COLO668 (cell line): ENCODE measurements around the gene NFATC1.

Experiments used
- DNase-seq: peaks from one replicate; lab custom pipeline; 2025; ENCODE audit not compliant: unreplicated experiment; lab: John Stamatoyannopoulos, UW

The NFATC1 gene

GRCh38 chr18:79388043-79388442, 7.7 kb upstream of the NFATC1 start:
- DNase-seq = no peak

GRCh38 chr18:79389689-79390088, 6.0 kb upstream of the NFATC1 start:
- DNase-seq = no peak

GRCh38 chr18:79392226-79392625, 3.5 kb upstream of the NFATC1 start:
- DNase-seq = no peak

DNA sequence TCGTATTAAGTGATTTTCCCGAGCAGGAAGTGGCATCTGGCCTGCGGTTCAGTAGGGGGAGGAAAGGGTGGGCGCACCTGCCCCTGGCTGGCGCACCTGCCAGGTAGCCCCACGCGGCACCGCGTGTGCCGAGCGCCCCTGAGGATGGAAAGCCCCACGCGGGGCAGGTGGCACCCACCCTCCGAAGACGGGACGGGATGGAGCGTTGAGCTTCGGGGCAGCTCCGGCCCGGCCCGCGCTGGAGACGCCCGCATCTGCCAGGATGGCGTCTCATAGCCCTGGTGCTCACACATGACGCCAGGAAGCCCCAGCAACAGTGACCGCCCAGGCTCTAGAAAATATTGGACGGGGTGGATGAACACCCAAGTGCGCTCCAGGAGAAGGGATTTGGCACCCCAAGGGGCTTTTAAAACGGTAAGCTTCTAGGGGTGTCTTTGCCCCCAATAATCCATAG, 2.5 kb upstream of the NFATC1 start:
- peak; percentile 62 for DNase-seq

DNA sequence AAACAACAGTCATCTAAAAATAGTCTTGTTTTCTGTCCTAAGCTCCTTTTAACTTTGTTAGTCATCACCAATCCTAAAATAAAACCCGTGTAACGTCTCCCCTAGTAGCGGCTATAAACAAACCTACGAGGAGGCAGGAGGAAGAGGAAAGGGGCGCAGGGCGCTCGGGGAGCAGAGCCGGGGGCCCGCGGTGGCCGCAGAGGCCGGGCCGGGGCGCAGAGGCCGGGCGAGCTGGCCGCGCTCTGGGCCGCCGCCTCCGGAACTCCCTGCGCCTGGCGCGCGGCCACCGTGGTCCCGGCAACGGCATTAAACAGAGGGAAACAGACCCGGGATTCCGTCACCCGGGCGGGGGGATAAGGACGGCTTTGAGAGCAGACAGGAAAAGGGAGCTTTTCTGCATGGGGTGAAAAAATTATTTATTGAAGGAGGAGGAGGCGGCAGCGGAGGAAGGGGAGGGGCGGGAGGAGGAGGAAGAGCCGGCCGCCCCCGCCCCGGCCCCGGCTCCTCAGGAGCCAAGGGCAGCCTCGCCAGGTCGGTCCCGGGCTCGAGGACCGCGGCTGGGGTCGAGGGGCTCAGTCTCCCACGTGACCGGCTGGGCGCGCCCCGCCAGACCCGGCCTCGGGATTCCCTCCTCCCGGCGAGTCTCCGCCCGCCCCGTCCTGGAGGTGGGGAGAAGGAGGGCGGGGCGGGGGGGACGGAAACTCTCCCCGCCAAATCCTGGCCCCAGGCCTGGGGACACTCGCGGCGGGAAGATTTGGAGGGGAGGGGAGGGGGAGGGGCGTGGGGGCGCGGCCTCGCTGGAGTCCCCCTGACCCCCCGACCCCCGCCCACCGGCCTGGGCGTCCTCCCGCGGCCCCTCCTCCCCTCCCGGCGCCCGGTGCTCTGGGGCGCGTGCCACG, 1.8 kb upstream of the NFATC1 start:
- peak; percentile 88 for DNase-seq

- DNase-seq = peak; percentile 35
Measured at GRCh38 chr18:79394534-79395307, 1.0 kb upstream of the NFATC1 start.

DNA sequence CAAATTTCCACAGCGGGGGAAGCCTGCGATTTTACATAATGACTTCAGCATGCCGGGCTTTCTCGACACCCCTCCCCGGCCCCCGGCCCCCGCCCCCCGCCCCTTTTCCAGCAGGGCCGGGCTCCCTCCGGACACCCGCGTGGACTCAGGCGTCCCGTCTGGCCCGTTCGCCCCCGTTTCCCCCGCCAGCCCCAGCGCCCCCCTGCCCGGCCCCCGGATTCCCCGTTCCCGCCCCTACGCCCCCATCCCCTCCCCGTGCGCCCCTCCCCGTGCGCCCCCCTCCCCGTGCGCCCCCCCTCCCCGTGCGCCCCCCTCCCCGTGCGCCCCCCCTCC, 456 bp upstream of the NFATC1 start:
- no peak for DNase-seq

- DNase-seq = peak; percentile 32
Measured at GRCh38 chr18:79396431-79397246, 909 bp downstream of the NFATC1 start.

GRCh38 chr18:79397247-79397829, 1.6 kb downstream of the NFATC1 start:
- DNase-seq = no peak

GRCh38 chr18:79397830-79398761, 2.4 kb downstream of the NFATC1 start:
- no peak for DNase-seq

DNA sequence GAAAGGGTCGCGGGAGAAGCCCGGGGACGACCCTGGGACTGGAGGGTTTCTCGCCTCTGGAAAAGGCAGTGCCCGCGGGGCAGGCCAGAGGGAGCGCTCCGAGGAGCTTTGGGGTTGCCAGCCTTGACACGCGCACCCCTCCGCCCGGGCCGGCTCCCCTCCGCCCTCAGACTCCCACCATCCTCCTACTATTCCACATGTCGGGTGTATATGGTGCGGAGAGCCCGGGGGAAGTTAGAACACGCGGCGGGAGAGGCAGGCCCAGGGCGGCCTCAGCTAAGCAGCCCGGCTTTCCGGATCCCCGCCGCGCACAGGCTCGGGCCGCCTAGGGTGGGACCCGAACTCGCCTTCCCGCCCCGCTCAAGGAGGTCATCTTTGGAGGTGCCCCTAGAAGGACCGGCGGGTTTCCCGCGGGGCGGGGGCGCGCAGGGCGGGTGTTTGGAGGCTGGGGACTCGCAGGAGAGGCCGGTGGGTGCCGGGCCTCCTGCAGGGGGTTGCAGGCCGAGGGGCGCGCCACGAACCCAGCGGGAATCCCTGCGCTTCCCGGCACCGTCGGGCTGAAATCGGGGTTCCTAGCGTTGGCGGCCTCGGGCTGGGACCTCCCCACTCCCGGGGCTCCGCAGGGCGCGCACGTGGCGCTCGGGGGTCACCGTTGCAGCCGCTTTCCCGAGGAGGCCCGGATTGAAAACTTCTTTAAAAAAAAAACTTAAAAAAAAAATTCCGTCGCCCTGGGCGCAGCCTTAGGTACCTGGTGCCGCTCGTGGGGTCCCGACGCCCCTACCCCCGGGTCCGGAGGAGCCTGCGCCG, 3.7 kb downstream of the NFATC1 start:
- no peak for DNase-seq

GRCh38 chr18:79400091-79400590, 4.4 kb downstream of the NFATC1 start:
- peak; percentile 42 for DNase-seq

DNA sequence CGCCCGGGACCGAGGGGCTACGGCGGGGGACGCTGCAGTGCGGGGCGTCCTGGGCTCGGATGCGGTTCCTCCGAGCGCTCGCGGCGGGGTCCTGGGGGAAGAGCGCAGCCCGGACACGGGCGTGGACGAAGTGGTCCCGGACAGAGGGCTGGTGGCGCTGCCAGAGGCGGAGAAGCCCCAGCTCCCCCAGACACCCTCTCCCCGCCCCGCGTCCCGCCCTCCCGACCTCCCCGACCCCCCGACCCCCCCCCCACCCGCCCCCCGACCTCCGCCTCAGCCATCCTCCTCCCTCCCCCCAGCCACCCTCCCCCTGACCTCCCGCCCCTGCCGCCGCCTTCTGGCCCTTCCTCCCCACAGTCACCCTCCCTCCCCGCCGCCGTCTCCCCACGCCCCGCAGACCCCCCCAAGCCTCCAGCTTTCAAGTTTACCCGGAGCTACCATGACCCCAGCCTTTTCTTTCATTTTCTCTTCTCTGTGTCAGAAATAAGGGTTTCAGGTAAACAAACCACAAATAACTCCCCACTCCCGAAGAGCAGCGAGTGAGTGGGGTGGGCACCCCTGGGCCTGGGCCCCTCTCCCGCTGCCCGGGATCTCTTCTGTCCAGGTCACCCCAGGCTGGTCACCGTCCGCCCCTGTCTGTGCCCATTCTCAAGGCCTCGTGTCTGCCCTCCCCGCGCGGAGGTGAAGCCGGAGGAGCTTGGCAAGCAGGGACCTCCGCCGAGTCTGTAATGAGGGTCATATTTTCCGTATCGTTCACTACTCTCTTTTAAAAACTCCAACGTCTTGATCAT, 5.1 kb downstream of the NFATC1 start:
- DNase-seq = no peak

DNA sequence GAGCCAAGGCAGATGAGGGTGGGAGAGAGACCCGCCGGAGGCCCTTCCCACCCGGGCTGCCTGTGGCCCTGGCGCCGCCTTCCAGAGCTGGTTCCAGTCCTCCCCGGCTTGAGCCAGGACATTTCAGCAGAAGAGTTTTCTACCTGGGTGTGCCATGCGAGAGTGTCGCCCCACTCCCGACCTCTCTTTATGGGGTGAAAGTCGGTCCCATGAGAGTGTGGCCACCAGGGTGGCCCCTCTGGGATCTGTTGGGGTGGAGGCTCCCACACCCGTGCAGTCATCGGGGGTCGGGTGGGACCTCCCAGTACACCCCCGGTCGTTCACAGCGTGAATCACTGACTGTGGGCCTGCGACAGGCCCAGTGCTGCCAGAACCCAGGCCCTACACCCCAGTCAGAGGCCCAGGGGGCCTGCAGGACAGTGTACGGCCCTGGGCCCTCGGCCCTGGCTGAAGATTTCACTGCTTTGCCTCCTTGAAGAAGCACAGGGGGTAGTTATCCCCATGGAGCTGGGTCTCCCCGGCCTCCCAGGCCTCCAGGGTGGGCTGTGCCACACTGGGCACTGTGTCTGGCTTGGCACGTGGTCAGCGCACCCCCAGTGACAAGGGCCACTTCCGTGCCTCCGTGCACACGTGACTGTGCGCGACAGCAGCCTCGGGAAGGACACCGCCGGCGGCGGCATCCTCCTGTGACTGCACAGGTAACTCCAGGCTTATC, 5.9 kb downstream of the NFATC1 start:
- no peak for DNase-seq

DNA sequence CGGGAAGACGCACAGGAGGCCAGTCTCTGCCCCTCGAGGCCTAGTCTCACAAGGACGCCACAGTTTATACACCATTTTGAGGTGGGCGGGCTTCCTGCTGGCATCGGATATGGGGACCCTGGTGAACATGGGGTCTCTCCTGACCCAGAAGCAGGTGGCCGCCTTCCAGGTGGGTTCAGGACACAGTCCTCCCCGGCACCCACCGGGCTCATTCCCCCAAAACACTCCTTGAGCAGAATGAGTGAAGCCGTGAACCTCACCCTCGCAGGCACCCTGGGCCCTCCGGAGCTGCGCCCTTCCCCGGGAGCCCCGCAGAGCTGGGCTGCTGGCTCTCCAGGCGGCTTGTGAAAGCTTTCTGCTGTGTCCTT, 6.5 kb downstream of the NFATC1 start:
- DNase-seq = no peak

GRCh38 chr18:79402977-79403722, 7.4 kb downstream of the NFATC1 start:
- no peak for DNase-seq
